ENCODE results near the gene SPOCK1. TPM values are rescaled to one million over a fixed set of nuclear protein-coding genes. Genes with fewer than 3 reads are reported as not detected.

The SPOCK1 gene
- total RNA-seq, 1 experiment from 2014 or later: 9.8 TPM

DNA sequence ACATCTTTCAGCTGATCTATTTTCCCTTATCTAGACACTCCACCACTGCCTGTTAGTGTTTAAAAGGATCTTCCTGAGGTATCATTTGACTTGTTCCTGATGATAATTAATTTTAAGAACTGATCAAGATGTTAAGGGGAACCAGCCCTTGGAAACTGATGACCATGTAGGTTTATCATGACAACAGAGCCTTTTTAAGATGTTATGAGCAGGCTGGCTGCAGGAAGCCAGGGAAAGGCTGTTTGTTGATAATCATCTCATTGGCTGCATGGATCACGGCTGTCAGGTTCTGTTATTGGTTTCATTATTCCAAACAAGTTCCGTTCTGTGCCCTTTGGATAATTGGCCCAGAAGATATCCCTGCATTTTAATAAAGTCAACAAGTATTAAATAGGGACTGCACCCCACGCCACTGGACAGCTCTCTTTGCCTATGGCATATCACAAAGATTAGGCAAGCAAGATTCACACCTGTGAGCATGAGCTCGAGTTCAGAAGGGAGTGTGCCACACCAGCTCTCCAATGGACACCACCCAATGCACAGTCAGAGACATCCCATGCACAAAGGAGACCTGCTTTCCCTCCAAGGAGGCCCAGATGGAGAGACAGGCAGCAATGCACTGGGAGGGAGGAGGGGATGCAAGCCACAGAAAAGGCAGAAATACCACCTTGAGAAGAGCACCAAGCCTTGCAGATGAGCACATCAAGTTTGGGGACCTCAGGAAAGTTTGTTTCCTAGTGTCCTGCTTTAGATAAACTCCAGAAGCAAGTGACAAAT, 88.7 kb downstream of the SPOCK1 start:
- H4K20me1 ChIP-seq (ENCODE audit: low read length): no peaks in the 10 kb centered on the region
- no peak overlapping the region for H2AFZ ChIP-seq (ENCODE audit: low read length)
- H3K9me2 ChIP-seq (replicated peaks; ENCODE audit: low read length): no peaks in the 10 kb centered on the region
- no peak for ATAC-seq
- intact Hi-C loops (cut with micrococcal nuclease): no loop called here
- no peak overlapping the region for H3K27ac ChIP-seq (ENCODE audit: low read length)
- no peak for DNase-seq
- no peaks in the 10 kb centered on the region for H3K36me3 ChIP-seq (ENCODE audit: low read depth, low read length)
- TF ChIP-seq EZH2phosphoT487 (IDR thresholded peaks at IDR 0.05; ENCODE audit: borderline replicate concordance, low read length): no peak
- TF ChIP-seq, protein P1, sequence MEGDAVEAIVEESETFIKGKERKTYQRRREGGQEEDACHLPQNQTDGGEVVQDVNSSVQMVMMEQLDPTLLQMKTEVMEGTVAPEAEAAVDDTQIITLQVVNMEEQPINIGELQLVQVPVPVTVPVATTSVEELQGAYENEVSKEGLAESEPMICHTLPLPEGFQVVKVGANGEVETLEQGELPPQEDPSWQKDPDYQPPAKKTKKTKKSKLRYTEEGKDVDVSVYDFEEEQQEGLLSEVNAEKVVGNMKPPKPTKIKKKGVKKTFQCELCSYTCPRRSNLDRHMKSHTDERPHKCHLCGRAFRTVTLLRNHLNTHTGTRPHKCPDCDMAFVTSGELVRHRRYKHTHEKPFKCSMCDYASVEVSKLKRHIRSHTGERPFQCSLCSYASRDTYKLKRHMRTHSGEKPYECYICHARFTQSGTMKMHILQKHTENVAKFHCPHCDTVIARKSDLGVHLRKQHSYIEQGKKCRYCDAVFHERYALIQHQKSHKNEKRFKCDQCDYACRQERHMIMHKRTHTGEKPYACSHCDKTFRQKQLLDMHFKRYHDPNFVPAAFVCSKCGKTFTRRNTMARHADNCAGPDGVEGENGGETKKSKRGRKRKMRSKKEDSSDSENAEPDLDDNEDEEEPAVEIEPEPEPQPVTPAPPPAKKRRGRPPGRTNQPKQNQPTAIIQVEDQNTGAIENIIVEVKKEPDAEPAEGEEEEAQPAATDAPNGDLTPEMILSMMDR (conservative IDR thresholded peaks at IDR 0.05; ENCODE audit: low read depth, low read length): no peak
- ChIA-PET POLR2A (ENCODE audit: unreplicated experiment) (no interaction called here), CTCF (no interaction called here)
- H3K79me2 ChIP-seq (ENCODE audit: low read length): no peaks in the 10 kb centered on the region
- no peaks in the 10 kb centered on the region for H3K27me3 ChIP-seq (ENCODE audit: low read length)
- no TSS peak for BruUV-seq (replicated peaks)
- peaks cover 8% of the 10 kb centered on the region; the same call in 1 of the 2 replicates for H3K4me1 ChIP-seq (ENCODE audit: insufficient read depth, low read length)
- no peak overlapping the region for H3K9ac ChIP-seq (ENCODE audit: low read length)
- H3K4me3 ChIP-seq (ENCODE audit: low read length): no peak overlapping the region
- no peaks in the 10 kb centered on the region for H3F3A ChIP-seq (ENCODE audit: low read length, unreplicated experiment)
- H3K4me2 ChIP-seq (ENCODE audit: low read length): no peak overlapping the region
- no peaks in the 10 kb centered on the region for H3K9me3 ChIP-seq (ENCODE audit: low read length)

DNA sequence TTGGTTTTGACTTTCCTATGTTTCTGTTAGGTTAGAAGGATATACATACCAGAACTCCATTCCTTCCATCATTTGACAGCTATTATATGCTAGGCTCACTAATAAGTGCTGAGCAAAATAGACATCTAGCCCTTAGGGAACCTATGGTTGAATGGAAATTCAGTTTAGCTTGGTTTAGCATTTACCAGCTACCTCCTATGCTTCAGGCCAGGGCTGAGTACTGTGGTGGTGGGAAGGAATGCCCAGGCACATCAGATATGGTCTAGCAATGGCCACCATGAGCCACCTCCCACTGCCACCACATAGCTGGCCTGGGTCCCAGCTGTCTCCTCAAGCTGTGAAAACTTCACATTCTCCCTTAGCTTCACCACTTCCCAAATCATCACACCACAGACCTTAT, 89.4 kb downstream of the SPOCK1 start:
- TF ChIP-seq EZH2 (IDR thresholded peaks at IDR 0.05; ENCODE audit: low read length, unreplicated experiment): no peak
- TF ChIP-seq EZH2phosphoT487 (IDR thresholded peaks at IDR 0.05; ENCODE audit: borderline replicate concordance, low read length): no peak
- TF ChIP-seq, protein P1 (conservative IDR thresholded peaks at IDR 0.05; ENCODE audit: low read depth, low read length): no peak
- no TSS peak for BruUV-seq (replicated peaks)
- Histone ChIP-seq H3K4me1 (ENCODE audit: insufficient read depth, low read length) (peaks cover 2% of the 10 kb centered on the region; the same call in 1 of the 2 replicates), H3K9me3 (ENCODE audit: low read length) (no peaks in the 10 kb centered on the region), H3K9ac (ENCODE audit: low read length) (no peak overlapping the region), H3F3A (ENCODE audit: low read length, unreplicated experiment) (no peaks in the 10 kb centered on the region), H3K27ac (ENCODE audit: low read length) (no peak overlapping the region), H3K27me3 (ENCODE audit: low read length) (no peaks in the 10 kb centered on the region), H4K20me1 (ENCODE audit: low read length) (no peaks in the 10 kb centered on the region), H3K9me2 (replicated peaks; ENCODE audit: low read length) (no peaks in the 10 kb centered on the region), H3K36me3 (ENCODE audit: low read depth, low read length) (no peaks in the 10 kb centered on the region), H2AFZ (ENCODE audit: low read length) (no peak overlapping the region), H3K79me2 (ENCODE audit: low read length) (no peaks in the 10 kb centered on the region), H3K4me3 (ENCODE audit: low read length) (no peak overlapping the region), H3K4me2 (ENCODE audit: low read length) (no peak overlapping the region)
- ATAC-seq: no peak
- ChIA-PET POLR2A (ENCODE audit: unreplicated experiment) (no interaction called here), CTCF (no interaction called here)
- intact Hi-C loops (cut with micrococcal nuclease): no loop called here
- no peak for DNase-seq

DNA sequence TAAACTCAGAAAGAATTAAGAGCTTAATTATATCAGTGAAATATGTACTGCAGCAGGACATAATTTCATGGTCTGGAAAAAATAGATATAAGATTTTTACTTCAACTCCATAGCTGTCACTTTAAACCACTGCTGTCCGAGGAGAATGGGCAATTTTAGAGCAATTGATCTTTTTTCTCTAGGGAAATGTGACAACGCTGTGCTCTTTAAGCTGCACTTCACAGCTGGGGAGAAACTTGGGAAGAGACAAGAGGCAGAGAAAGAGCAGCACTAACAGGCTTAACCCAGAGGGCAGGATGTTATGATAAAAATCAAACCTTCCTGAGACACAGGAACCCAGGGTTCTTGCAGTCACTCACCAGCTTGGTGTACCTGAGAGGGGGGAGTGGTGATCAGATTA, 92.0 kb downstream of the SPOCK1 start:
- Histone ChIP-seq H3K9me3 (ENCODE audit: low read length) (no peaks in the 10 kb centered on the region), H3K36me3 (ENCODE audit: low read depth, low read length) (no peaks in the 10 kb centered on the region), H3K4me2 (ENCODE audit: low read length) (no peak overlapping the region), H3K4me3 (ENCODE audit: low read length) (no peak overlapping the region), H4K20me1 (ENCODE audit: low read length) (no peaks in the 10 kb centered on the region), H3F3A (ENCODE audit: low read length, unreplicated experiment) (no peaks in the 10 kb centered on the region), H3K9ac (ENCODE audit: low read length) (no peak overlapping the region), H2AFZ (ENCODE audit: low read length) (no peak overlapping the region), H3K9me2 (replicated peaks; ENCODE audit: low read length) (no peaks in the 10 kb centered on the region), H3K4me1 (ENCODE audit: insufficient read depth, low read length) (no peaks in the 10 kb centered on the region), H3K27ac (ENCODE audit: low read length) (no peak overlapping the region), H3K79me2 (ENCODE audit: low read length) (no peaks in the 10 kb centered on the region), H3K27me3 (ENCODE audit: low read length) (no peaks in the 10 kb centered on the region)
- ChIA-PET CTCF (no interaction called here), POLR2A (ENCODE audit: unreplicated experiment) (no interaction called here)
- ATAC-seq (no peak), DNase-seq (no peak)
- TF ChIP-seq EZH2 (IDR thresholded peaks at IDR 0.05; ENCODE audit: low read length, unreplicated experiment) (no peak), EZH2phosphoT487 (IDR thresholded peaks at IDR 0.05; ENCODE audit: borderline replicate concordance, low read length) (no peak)
- TF ChIP-seq, protein P1 (conservative IDR thresholded peaks at IDR 0.05; ENCODE audit: low read depth, low read length): no peak
- intact Hi-C loops (cut with micrococcal nuclease): no loop called here
- no TSS peak for BruUV-seq (replicated peaks)
